Measurements from ENCODE around the gene TSR1. TPM values are rescaled to one million over a fixed set of nuclear protein-coding genes. Genes with fewer than 3 reads are reported as not detected.

TSR1 gene
- 59.9 and 70.8 TPM in 2 replicates for total RNA-seq

GRCh38 chr17:2336215-2336851 lies at the start of gene TSR1:
TSS of gene TSR1 (minus strand) at chr17:2336457. CDS start at chr17:2336427, 30 bp downstream.

GRCh38 chr17:2336852-2337543 lies 741 bp upstream of the TSR1 start, which contains the start of gene SGSM2:
TSS of gene SGSM2 (plus strand) at chr17:2337501. CDS start at chr17:2337689, 188 bp downstream.

GRCh38 chr17:2303204-2304188 lies 32.8 kb downstream of the TSR1 start, which contains the start of the genes SMG6 and SRR:
TSS of gene SMG6 (minus strand) at chr17:2303785. CDS start at chr17:2303720, 65 bp downstream.
TSS of gene SRR (plus strand) at chr17:2303950. CDS start at chr17:2315561, 11,611 bp downstream.

Small RNA genes within 50 kb of the gene (small RNA-seq; reads per million reads assigned to genes)
- not detected for gene AC006435.3
- 70.7 reads per million, percentile 98 among the genes with 10 or more reads in this experiment for gene SNORD91A
- 8.1 reads per million, percentile 95 among the genes with 10 or more reads in this experiment for gene SNORD91B

Other genes with a start within 250 kb of the TSR1 start
- 28.0 and 38.2 TPM in 2 replicates for gene SMG6, start 32.7 kb downstream of the TSR1 start, total RNA-seq
- 25.0 and 29.0 TPM in 2 replicates for gene SRR, start 32.5 kb downstream of the TSR1 start, total RNA-seq
- gene SGSM2, start 1.0 kb upstream of the TSR1 start, total RNA-seq, result 24.3 and 25.8 TPM in 2 replicates
- 8.5 and 13.5 TPM in 2 replicates for gene MNT, start 64.6 kb upstream of the TSR1 start, total RNA-seq
- 12.5 and 19.2 TPM in 2 replicates for gene METTL16, start 175.4 kb upstream of the TSR1 start, total RNA-seq